Stimulated activated CD4-positive, alpha-beta T cell treated with anti-CD3 and anti-CD28 coated beads, TNF-alpha, amount 100 ng/mL, for 24 hours (primary cell): ENCODE results near the gene LYPD6B.
"Not testable (repeated sequence)": the region's sequence is repeated elsewhere in the genome, so short reads cannot be mapped to it uniquely, and the experiment has no call there.

Experiments used
- DNase-seq, 3 experiments: peaks; one replicate each; pipeline ENCODE4 v3.0.0-alpha.2; 2020; ENCODE audit warnings: low read depth in 3 of 3

The LYPD6B gene

DNA sequence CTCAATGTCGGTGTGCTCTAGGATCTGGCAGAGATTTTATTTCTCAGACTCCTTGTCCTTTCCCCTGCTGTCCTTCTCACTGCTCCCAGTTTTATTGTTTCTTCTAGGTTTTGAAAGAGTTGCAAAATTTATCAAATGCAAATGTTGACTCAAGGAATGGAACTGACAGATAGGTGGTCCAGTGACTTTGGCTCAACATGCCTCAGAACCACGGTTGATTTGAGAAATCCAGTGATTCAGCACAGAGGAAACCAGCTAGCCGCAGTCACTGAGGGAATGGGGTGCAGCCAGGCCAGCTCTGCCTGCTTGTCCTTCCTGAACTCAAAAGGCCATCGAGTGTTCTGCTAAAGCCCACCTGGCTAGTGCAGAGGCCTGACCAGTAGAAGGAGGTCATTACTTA lies 166.2 kb downstream of the LYPD6B start:
- DNase-seq: no peak

- no peak for DNase-seq
Measured at GRCh38 chr2:149205143-149205542, 166.6 kb downstream of the LYPD6B start.

GRCh38 chr2:149213764-149214493 lies 175.4 kb downstream of the LYPD6B start:
- no peak for DNase-seq

- no peak for DNase-seq
Measured at GRCh38 chr2:149218497-149218896, 180.0 kb downstream of the LYPD6B start.

DNA sequence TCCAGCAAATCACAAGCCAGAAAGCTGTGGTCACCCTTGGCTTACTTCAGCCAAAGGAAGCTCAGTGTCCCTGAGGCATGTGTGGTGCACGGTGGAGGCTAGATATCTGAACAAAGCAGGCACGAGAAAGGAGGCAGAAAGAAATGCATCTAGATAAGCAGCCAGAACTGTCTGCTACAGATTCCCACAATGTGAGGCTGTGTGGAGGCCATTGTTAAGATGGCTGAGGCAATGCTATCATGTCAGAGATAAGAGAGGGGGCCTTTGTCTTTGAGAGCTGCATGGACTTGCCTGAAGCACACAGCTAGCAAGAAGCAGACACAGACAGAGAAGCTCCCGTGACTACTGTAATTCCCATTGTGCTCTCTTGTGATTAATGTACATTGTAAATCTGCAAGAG lies 181.4 kb downstream of the LYPD6B start:
- DNase-seq: no peak

GRCh38 chr2:149221002-149221401 lies 182.5 kb downstream of the LYPD6B start:
- DNase-seq: no peak

- DNase-seq: no peak
Measured at GRCh38 chr2:149221898-149222297, 183.4 kb downstream of the LYPD6B start.

GRCh38 chr2:149223472-149224095 lies 185.1 kb downstream of the LYPD6B start:
- no peak for DNase-seq

DNA sequence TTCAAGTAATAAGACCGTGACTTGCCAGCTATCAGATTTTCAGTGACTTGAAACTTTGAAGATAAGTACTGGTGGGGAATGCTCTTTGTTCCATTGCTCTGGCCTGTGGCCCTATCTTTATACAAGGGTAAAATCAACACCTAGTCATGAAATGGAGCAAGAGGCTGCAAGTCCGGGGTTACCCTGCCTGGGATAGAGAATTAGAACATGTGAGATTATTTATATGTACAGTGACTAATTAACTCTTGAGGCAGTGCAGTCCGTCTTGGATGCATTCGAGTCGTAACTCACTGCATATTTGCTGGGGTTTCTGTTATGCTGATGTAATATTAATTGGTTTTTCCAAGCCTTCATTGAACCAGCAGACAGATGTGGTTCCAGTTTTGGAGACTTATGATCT lies 186.0 kb downstream of the LYPD6B start:
- DNase-seq: no peak

GRCh38 chr2:149225446-149225845 lies 186.9 kb downstream of the LYPD6B start:
- no peak for DNase-seq

GRCh38 chr2:149226790-149227189 lies 188.3 kb downstream of the LYPD6B start:
- DNase-seq: no peak

- no peak for DNase-seq
Measured at GRCh38 chr2:149235816-149236375, 197.4 kb downstream of the LYPD6B start.

DNA sequence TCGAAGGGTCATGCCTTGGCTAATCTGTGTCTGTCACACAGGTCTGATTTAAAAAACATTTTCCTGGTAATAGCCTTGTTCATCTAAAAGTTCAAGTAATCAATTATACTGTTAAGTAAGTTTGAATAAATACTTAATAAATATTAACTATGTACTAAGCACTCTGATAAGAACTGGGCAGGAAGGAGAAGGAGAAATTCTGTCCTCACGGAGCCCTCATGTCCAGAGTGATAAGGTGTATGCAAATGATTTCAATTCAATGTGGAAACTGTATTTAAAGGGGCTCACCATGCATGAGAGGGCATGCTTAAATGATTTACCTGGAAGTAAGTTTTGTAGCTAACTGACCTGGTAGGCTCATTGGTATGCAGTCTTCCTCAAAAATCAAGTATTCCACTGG lies 197.9 kb downstream of the LYPD6B start:
- DNase-seq: no peak

DNA sequence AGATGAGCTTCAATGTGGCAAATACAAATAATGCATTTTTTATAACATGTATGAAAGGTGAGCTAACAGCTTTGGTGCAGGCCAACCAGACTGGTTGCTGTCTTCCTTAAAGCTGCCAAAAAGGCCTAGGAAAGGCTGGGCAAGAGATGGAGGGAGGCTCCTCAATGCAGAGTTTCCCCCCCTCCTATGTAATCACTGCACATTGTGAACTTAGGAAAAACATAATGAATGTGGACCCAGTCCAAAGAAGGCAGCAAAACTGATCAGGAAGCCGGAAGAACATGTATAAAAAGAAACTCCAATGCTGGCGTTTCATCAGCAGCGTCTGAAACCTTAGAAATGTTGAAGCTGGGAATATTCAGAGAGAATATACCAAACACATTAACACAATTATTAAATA lies 207.7 kb downstream of the LYPD6B start:
- DNase-seq: no peak

DNA sequence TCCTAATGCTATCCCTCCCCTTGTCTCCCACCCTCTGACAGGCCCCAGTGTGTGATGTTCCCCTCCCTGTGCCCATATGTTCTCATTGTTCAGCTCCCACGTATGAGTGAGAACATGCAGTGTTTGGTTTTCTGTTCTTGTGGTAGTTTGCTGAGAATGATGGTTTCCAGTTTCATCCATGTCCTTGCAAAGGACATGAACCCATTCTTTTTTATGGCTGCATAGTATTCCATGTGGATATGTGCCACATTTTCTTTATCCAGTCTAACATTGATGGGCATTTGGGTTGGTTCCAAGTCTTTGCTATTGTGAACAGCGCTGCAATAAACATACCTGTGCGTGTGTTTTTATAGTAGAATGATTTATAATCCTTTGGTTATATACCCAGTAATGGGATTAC lies 212.9 kb downstream of the LYPD6B start:
- not testable (repeated sequence) for DNase-seq

DNA sequence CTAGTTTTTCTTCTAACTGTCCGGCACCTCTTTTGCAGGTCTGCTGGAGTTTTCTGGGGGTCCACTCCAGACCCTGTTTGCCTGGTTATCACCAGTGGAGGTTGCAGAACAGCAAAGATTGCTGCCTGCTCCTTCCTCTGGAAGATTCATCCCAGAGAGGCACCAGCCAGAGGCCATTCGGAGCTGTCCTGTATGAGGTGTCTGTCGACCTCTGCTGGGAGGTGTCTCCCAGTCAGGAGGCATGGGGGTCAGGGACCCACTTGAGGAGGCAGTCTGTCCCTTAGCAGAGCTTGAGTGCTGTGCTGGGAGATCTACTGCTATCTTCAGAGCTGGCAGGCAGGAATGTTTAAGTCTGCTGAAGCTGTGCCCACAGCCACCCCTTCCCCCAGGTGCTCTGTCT lies 218.4 kb downstream of the LYPD6B start:
- DNase-seq: not testable (repeated sequence)

DNA sequence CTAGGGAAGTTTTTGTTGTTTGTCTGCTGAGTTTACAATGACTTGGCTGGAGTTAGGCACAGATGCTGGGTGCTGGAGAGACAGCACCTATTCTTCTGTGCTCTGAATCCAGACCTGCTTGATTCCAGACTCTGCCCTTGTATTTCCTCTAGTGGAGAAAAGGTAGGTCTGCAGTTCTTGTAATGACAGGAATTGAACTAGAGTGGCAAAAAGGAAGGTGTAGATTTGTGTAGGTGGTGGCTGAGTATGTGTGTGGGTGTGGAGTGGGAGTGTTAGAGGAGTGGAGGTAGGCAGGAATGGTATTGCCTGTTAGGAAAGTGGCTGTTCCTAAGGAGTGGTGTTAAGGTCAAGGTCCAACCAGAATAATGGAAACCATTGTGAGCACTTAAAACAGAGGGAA lies 220.0 kb downstream of the LYPD6B start:
- no peak for DNase-seq

DNA sequence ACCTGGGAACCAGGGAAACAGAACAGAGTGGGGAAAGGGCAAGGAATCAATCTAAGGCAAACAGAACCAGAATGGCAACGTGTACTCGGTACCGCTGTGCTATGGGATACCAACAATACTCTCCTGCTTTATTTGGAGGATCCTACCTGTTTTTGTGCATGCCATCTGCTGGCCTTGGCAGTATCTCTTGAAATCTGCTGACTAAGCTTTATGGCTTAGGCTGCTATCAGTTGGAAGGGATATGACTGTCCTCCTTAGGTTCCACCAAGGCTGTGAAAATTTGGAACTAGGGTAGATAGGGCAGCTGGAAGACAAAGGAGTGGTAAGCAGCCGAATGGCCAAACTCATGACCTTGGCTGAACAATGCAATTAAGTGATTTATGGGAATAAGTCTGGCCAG lies 220.6 kb downstream of the LYPD6B start:
- DNase-seq: no peak

DNA sequence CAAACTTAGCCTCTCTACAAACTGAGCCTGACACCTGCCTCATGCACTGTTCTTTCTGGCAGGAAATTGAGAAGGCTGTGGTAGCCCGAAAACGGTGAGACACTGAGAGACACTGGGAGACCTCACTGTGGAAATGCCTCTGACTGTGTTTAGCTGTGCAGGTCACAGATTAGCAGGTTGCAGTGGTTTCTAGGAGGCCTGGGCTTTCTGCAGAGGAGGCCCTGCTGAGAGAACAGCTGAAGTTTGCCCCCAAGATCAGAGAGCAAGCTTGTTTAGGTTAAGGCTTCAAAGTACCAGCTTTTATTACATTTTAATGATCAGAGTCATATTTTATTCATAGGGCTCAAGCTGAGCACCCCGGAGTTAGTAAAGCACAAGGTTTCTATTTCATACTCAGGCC lies 223.2 kb downstream of the LYPD6B start:
- DNase-seq: no peak
